ENCODE data around the gene VEZF1.
A peak's percentile ranks its signal among the peaks of the same experiment; 100 is the strongest.

Gene VEZF1

GRCh38 chr17:57945996-57946797 lies 41.9 kb downstream of the VEZF1 start:
- H3K27ac Mint-ChIP-seq: no peak overlapping the region
- H3K4me1 Mint-ChIP-seq (ENCODE audit: low read depth): peaks cover 31% of the 10 kb centered on the region
- peak overlapping the region; percentile 75 for H3K4me3 Mint-ChIP-seq
- no peaks in the 10 kb centered on the region for H3K36me3 Mint-ChIP-seq (ENCODE audit: low read depth)
- DNase-seq (ENCODE audit: low spot score): no peak
- peaks cover 53% of the 10 kb centered on the region for H3K27me3 Mint-ChIP-seq (ENCODE audit: low read depth)
- H3K9me3 Mint-ChIP-seq: no peaks in the 10 kb centered on the region

GRCh38 chr17:57944908-57945307 lies 43.1 kb downstream of the VEZF1 start:
- Mint-ChIP-seq H3K27me3 (ENCODE audit: low read depth) (peaks cover 56% of the 10 kb centered on the region), H3K4me3 (no peak overlapping the region), H3K27ac (no peak overlapping the region), H3K36me3 (ENCODE audit: low read depth) (no peaks in the 10 kb centered on the region), H3K4me1 (ENCODE audit: low read depth) (peaks cover 22% of the 10 kb centered on the region), H3K9me3 (no peaks in the 10 kb centered on the region)
- DNase-seq (ENCODE audit: low spot score): no peak

GRCh38 chr17:57943645-57944044 lies 44.4 kb downstream of the VEZF1 start:
- DNase-seq (ENCODE audit: low spot score): no peak
- H3K27ac Mint-ChIP-seq: no peak overlapping the region
- H3K9me3 Mint-ChIP-seq: no peaks in the 10 kb centered on the region
- peaks cover 54% of the 10 kb centered on the region for H3K27me3 Mint-ChIP-seq (ENCODE audit: low read depth)
- H3K4me3 Mint-ChIP-seq: no peak overlapping the region
- peaks cover 16% of the 10 kb centered on the region for H3K4me1 Mint-ChIP-seq (ENCODE audit: low read depth)
- H3K36me3 Mint-ChIP-seq (ENCODE audit: low read depth): no peaks in the 10 kb centered on the region

GRCh38 chr17:57943140-57943539 lies 44.9 kb downstream of the VEZF1 start:
- Mint-ChIP-seq H3K27me3 (ENCODE audit: low read depth) (peaks cover 49% of the 10 kb centered on the region), H3K27ac (no peak overlapping the region), H3K4me3 (no peak overlapping the region)

GRCh38 chr17:57941384-57942370 lies 46.4 kb downstream of the VEZF1 start:
- no peak overlapping the region for H3K27ac Mint-ChIP-seq
- peaks cover 42% of the 10 kb centered on the region for H3K27me3 Mint-ChIP-seq (ENCODE audit: low read depth)
- no peak overlapping the region for H3K4me3 Mint-ChIP-seq
- no peaks in the 10 kb centered on the region for H3K36me3 Mint-ChIP-seq (ENCODE audit: low read depth)
- H3K9me3 Mint-ChIP-seq: no peaks in the 10 kb centered on the region
- DNase-seq (ENCODE audit: low spot score): no peak
- H3K4me1 Mint-ChIP-seq (ENCODE audit: low read depth): peaks cover 7% of the 10 kb centered on the region

More at GRCh38 chr17:57943140-57943539, 44.9 kb downstream of the VEZF1 start:
- no peaks in the 10 kb centered on the region for H3K36me3 Mint-ChIP-seq (ENCODE audit: low read depth)
- no peaks in the 10 kb centered on the region for H3K9me3 Mint-ChIP-seq
- peaks cover 13% of the 10 kb centered on the region for H3K4me1 Mint-ChIP-seq (ENCODE audit: low read depth)
- no peak for DNase-seq (ENCODE audit: low spot score)

- no peak overlapping the region for H3K4me3 Mint-ChIP-seq
- peaks cover 4% of the 10 kb centered on the region for H3K4me1 Mint-ChIP-seq (ENCODE audit: low read depth)
- DNase-seq (ENCODE audit: low spot score): no peak
- no peaks in the 10 kb centered on the region for H3K36me3 Mint-ChIP-seq (ENCODE audit: low read depth)
- no peak overlapping the region for H3K27ac Mint-ChIP-seq
- no peaks in the 10 kb centered on the region for H3K9me3 Mint-ChIP-seq
- H3K27me3 Mint-ChIP-seq (ENCODE audit: low read depth): peaks cover 33% of the 10 kb centered on the region
Observed at GRCh38 chr17:57940653-57941329, 47.3 kb downstream of the VEZF1 start.

GRCh38 chr17:57940231-57940630 lies 47.8 kb downstream of the VEZF1 start:
- no peak overlapping the region for H3K27ac Mint-ChIP-seq
- no peak for DNase-seq (ENCODE audit: low spot score)
- H3K4me3 Mint-ChIP-seq: no peak overlapping the region
- no peaks in the 10 kb centered on the region for H3K9me3 Mint-ChIP-seq
- H3K27me3 Mint-ChIP-seq (ENCODE audit: low read depth): peaks cover 30% of the 10 kb centered on the region
- peaks cover 4% of the 10 kb centered on the region for H3K4me1 Mint-ChIP-seq (ENCODE audit: low read depth)
- H3K36me3 Mint-ChIP-seq (ENCODE audit: low read depth): no peaks in the 10 kb centered on the region

- Mint-ChIP-seq H3K27me3 (ENCODE audit: low read depth) (peaks cover 25% of the 10 kb centered on the region), H3K36me3 (ENCODE audit: low read depth) (no peaks in the 10 kb centered on the region), H3K4me3 (no peak overlapping the region), H3K4me1 (ENCODE audit: low read depth) (peaks cover 4% of the 10 kb centered on the region), H3K9me3 (no peaks in the 10 kb centered on the region), H3K27ac (no peak overlapping the region)
- DNase-seq (ENCODE audit: low spot score): no peak
Observed at GRCh38 chr17:57939797-57940196, 48.3 kb downstream of the VEZF1 start.

GRCh38 chr17:57938061-57938502 lies 50.0 kb downstream of the VEZF1 start:
- Mint-ChIP-seq H3K4me1 (ENCODE audit: low read depth) (peaks cover 4% of the 10 kb centered on the region), H3K9me3 (no peaks in the 10 kb centered on the region), H3K27ac (no peak overlapping the region), H3K36me3 (ENCODE audit: low read depth) (no peaks in the 10 kb centered on the region), H3K27me3 (ENCODE audit: low read depth) (peaks cover 15% of the 10 kb centered on the region), H3K4me3 (no peak overlapping the region)
- DNase-seq (ENCODE audit: low spot score): no peak

GRCh38 chr17:57937492-57937891 lies 50.6 kb downstream of the VEZF1 start:
- no peak overlapping the region for H3K27ac Mint-ChIP-seq
- no peak overlapping the region for H3K4me3 Mint-ChIP-seq
- H3K36me3 Mint-ChIP-seq (ENCODE audit: low read depth): no peaks in the 10 kb centered on the region
- no peaks in the 10 kb centered on the region for H3K9me3 Mint-ChIP-seq
- H3K4me1 Mint-ChIP-seq (ENCODE audit: low read depth): peaks cover 4% of the 10 kb centered on the region
- peaks cover 14% of the 10 kb centered on the region for H3K27me3 Mint-ChIP-seq (ENCODE audit: low read depth)
- DNase-seq (ENCODE audit: low spot score): no peak

- Mint-ChIP-seq H3K36me3 (ENCODE audit: low read depth) (no peaks in the 10 kb centered on the region), H3K4me3 (no peak overlapping the region), H3K27ac (no peak overlapping the region), H3K27me3 (ENCODE audit: low read depth) (peaks cover 15% of the 10 kb centered on the region), H3K9me3 (no peaks in the 10 kb centered on the region), H3K4me1 (ENCODE audit: low read depth) (peaks cover 4% of the 10 kb centered on the region)
- no peak for DNase-seq (ENCODE audit: low spot score)
Observed at GRCh38 chr17:57935833-57936807, 51.9 kb downstream of the VEZF1 start.

GRCh38 chr17:57931488-57932137 lies 56.4 kb downstream of the VEZF1 start:
- Mint-ChIP-seq H3K27me3 (ENCODE audit: low read depth) (peaks cover 8% of the 10 kb centered on the region), H3K4me3 (no peak overlapping the region), H3K4me1 (ENCODE audit: low read depth) (no peaks in the 10 kb centered on the region), H3K36me3 (ENCODE audit: low read depth) (no peaks in the 10 kb centered on the region), H3K27ac (no peak overlapping the region), H3K9me3 (no peaks in the 10 kb centered on the region)
- DNase-seq (ENCODE audit: low spot score): no peak

Measured in T-helper 2 cell treated with Interferon-gamma antibody and Interleukin-4, amounts not matched to agents 5 μg/mL and 100 μg/mL, for 36 hours (primary cell).